ENCODE results near the gene ATP6V1F.

ATP6V1F gene

DNA sequence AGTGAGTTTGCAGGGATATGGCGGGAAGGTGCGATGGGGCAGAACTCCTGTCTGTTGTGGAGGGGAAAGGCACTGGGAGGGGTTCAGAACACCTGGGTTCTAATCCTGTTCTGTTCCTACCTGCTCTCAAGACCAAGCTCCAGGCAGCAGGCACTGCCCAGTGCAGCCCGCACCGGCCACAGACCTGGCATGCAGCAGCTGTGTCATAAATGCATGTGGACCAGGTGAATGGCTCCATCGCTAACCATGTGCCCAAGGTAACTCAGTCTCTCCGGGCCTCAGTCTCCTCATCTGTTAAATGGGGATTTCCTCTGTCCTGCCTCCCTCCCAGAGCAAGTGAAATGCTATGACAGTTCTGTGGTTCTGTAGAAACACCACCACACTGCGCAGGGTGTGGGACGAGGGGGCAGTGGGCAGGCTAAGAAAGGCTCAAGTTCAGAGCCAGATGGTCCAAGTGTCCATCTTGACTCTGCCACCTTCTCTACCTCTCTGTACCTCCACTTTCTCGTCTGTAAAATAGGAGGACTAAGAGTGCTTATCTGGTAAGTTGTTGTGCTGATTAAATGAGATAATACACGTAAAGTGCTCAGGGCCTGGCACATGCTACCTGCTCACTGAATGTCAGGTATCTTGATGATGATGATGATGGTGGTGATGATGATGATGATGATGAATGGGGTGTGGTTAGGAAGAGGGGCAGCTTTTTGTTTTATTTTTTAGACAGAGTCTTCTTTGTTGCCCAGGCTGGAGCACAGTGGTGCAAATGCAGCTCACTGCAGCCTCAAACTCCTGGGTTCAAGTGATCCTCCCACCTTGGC, 22.9 kb downstream of the ATP6V1F start:
- Histone ChIP-seq H3K4me2 (ENCODE audit: low read length) (no peak overlapping the region), H3K27me3 (ENCODE audit: control insufficient read depth, low read length) (peaks cover 21% of the 10 kb centered on the region), H3K9me2 (replicated peaks; ENCODE audit: control insufficient read depth, low read length) (no peaks in the 10 kb centered on the region), H3K4me1 (ENCODE audit: control insufficient read depth, low read length) (peaks cover 9% of the 10 kb centered on the region), H3K36me3 (ENCODE audit: control insufficient read depth, low read length) (no peaks in the 10 kb centered on the region), H3K27ac (ENCODE audit: low read depth, low read length) (no peak overlapping the region), H4K20me1 (ENCODE audit: control insufficient read depth, insufficient read depth, low read depth, low read length) (no peaks in the 10 kb centered on the region), H3K79me2 (ENCODE audit: control insufficient read depth, low read length) (no peaks in the 10 kb centered on the region), H3K9me3 (ENCODE audit: control insufficient read depth, insufficient read depth, low read length) (0 out of 2 replicates have a peak, but pooled peaks cover 3% of the 10 kb centered on the region), H3F3A (ENCODE audit: control insufficient read depth, insufficient read depth) (peaks cover 4% of the 10 kb centered on the region; the same call in 1 of the 2 replicates), H3K4me3 (ENCODE audit: low read length) (no peak overlapping the region)
- TF ChIP-seq EZH2phosphoT487 (IDR thresholded peaks at IDR 0.05; ENCODE audit: borderline replicate concordance, low read length) (no peak), CTCF (IDR thresholded peaks at IDR 0.05; ENCODE audit: low read depth, low read length, poor library complexity, severe bottlenecking) (no peak)

- 0 out of 2 replicates have a peak, but pooled peaks cover 3% of the 10 kb centered on the region for H3K9me3 ChIP-seq (ENCODE audit: control insufficient read depth, insufficient read depth, low read length)
- H3K4me1 ChIP-seq (ENCODE audit: control insufficient read depth, low read length): peaks cover 9% of the 10 kb centered on the region
- no peak overlapping the region for H3K4me2 ChIP-seq (ENCODE audit: low read length)
- H3K4me3 ChIP-seq (ENCODE audit: low read length): no peak overlapping the region
- H3K9me2 ChIP-seq (replicated peaks; ENCODE audit: control insufficient read depth, low read length): no peaks in the 10 kb centered on the region
- H4K20me1 ChIP-seq (ENCODE audit: control insufficient read depth, insufficient read depth, low read depth, low read length): no peaks in the 10 kb centered on the region
- H3K36me3 ChIP-seq (ENCODE audit: control insufficient read depth, low read length): no peaks in the 10 kb centered on the region
- TF ChIP-seq CTCF (IDR thresholded peaks at IDR 0.05; ENCODE audit: low read depth, low read length, poor library complexity, severe bottlenecking): no peak
- no peak for TF ChIP-seq EZH2phosphoT487 (IDR thresholded peaks at IDR 0.05; ENCODE audit: borderline replicate concordance, low read length)
- peaks cover 31% of the 10 kb centered on the region for H3K27me3 ChIP-seq (ENCODE audit: control insufficient read depth, low read length)
- H3F3A ChIP-seq (ENCODE audit: control insufficient read depth, insufficient read depth): peaks cover 4% of the 10 kb centered on the region; the same call in 1 of the 2 replicates
- H3K79me2 ChIP-seq (ENCODE audit: control insufficient read depth, low read length): no peaks in the 10 kb centered on the region
- H3K27ac ChIP-seq (ENCODE audit: low read depth, low read length): no peak overlapping the region
Observed at GRCh38 chr7:128886391-128887168, 23.9 kb downstream of the ATP6V1F start.

DNA sequence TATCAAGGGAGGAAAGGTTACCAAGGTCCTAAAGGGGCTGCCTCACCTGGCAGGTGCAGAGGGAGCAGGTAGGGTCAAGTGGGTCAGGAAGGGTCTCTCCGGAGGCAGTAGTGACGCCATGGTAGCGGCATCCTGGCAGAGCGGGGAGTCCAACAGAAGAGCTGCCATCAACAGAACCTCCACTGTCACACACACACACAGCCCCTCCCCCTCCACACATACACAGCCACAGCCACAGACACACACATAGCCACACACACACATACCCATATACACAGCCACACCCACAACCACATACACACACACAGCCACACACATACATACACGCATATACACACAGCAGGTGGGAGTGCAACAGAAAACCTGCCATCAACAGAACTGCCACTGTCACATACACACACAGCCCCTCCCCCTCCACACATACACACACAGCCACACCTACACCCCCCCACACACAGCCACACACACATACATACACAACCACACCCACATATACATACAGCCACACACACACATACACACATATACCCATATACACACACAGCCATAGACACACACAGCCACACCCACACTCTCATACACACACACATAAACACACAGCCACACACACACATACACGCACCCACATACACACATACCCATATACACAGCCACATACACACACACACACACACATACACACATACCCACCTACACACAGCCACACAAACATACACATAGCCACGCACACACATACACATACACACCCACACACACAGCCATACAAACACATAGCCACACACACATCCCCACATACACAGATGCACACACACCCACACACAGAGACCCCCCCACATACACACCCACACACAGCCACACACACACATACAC, 24.7 kb downstream of the ATP6V1F start:
- Histone ChIP-seq H3K4me3 (ENCODE audit: low read length) (no peak overlapping the region), H3F3A (ENCODE audit: control insufficient read depth, insufficient read depth) (peaks cover 4% of the 10 kb centered on the region; the same call in 1 of the 2 replicates), H3K9me3 (ENCODE audit: control insufficient read depth, insufficient read depth, low read length) (0 out of 2 replicates have a peak, but pooled peaks cover 3% of the 10 kb centered on the region), H3K4me1 (ENCODE audit: control insufficient read depth, low read length) (peaks cover 9% of the 10 kb centered on the region), H3K4me2 (ENCODE audit: low read length) (no peak overlapping the region), H3K36me3 (ENCODE audit: control insufficient read depth, low read length) (no peaks in the 10 kb centered on the region), H3K79me2 (ENCODE audit: control insufficient read depth, low read length) (no peaks in the 10 kb centered on the region), H3K9me2 (replicated peaks; ENCODE audit: control insufficient read depth, low read length) (no peaks in the 10 kb centered on the region), H4K20me1 (ENCODE audit: control insufficient read depth, insufficient read depth, low read depth, low read length) (no peaks in the 10 kb centered on the region), H3K27me3 (ENCODE audit: control insufficient read depth, low read length) (peaks cover 35% of the 10 kb centered on the region), H3K27ac (ENCODE audit: low read depth, low read length) (no peak overlapping the region)
- TF ChIP-seq EZH2phosphoT487 (IDR thresholded peaks at IDR 0.05; ENCODE audit: borderline replicate concordance, low read length): no peak
- no peak for TF ChIP-seq CTCF (IDR thresholded peaks at IDR 0.05; ENCODE audit: low read depth, low read length, poor library complexity, severe bottlenecking)
